ENCODE results near the gene B3GAT2.

The B3GAT2 gene

DNA sequence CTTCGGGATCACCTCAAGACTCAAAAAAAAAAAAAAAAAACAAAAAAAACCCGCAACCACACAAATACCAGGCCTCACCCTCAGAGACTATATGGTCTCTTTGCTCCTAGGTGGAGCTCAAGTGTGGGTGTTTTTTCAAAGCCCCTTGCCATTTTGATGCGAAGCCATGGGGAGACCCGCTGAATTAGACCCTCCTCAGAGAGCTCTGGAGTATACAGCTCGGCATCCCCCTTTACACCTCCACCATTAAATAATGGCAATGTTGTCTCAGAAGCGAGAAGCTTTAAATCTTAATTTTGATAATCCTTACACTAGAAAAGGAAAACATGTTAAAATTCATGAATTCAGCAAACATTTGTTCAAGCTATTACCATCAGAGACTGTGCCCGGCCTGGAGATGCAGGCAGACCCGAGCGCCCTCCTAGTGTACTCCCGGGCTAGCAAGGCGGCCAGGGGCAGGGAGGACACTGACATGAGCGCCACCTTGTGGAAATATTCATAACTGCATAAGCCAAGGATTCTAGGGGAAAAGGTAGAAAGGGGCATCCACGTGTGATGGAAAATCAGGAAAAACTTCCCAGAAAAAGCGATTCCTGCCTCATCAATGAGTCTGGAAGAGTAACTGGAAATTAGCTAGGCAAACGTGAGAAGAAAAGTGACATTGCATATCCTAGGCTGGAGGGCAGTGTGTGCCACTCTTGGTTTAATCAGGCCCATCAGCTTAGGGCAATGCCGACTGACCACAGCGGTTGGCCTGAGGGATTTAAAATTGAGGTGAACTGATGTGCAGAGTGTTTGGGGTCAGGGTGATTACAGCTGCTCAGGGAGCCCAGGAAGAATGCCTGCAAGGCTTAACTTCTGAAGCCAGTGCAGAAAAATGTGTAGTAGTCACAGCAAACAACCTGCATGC is 72.5 kb downstream of the B3GAT2 start:
- ATAC-seq: peak; percentile 94
- TF ChIP-seq RARB (CRISPR knock-in tag; IDR thresholded peaks at IDR 0.05) (no peak), ZFP30 (CRISPR knock-in tag; IDR thresholded peaks at IDR 0.05) (no peak), CSDC2 (CRISPR knock-in tag; IDR thresholded peaks at IDR 0.05) (no peak), ESRRG (CRISPR knock-in tag; IDR thresholded peaks at IDR 0.05) (no peak), ZC3H10 (CRISPR knock-in tag; IDR thresholded peaks at IDR 0.05) (no peak), TCF4 (CRISPR knock-in tag; IDR thresholded peaks at IDR 0.05; ENCODE audit: borderline replicate concordance) (no peak)
- TF ChIP-seq, protein P1, sequence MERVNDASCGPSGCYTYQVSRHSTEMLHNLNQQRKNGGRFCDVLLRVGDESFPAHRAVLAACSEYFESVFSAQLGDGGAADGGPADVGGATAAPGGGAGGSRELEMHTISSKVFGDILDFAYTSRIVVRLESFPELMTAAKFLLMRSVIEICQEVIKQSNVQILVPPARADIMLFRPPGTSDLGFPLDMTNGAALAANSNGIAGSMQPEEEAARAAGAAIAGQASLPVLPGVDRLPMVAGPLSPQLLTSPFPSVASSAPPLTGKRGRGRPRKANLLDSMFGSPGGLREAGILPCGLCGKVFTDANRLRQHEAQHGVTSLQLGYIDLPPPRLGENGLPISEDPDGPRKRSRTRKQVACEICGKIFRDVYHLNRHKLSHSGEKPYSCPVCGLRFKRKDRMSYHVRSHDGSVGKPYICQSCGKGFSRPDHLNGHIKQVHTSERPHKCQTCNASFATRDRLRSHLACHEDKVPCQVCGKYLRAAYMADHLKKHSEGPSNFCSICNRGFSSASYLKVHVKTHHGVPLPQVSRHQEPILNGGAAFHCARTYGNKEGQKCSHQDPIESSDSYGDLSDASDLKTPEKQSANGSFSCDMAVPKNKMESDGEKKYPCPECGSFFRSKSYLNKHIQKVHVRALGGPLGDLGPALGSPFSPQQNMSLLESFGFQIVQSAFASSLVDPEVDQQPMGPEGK (CRISPR knock-in tag; IDR thresholded peaks at IDR 0.05; ENCODE audit: borderline replicate concordance): no peak

DNA sequence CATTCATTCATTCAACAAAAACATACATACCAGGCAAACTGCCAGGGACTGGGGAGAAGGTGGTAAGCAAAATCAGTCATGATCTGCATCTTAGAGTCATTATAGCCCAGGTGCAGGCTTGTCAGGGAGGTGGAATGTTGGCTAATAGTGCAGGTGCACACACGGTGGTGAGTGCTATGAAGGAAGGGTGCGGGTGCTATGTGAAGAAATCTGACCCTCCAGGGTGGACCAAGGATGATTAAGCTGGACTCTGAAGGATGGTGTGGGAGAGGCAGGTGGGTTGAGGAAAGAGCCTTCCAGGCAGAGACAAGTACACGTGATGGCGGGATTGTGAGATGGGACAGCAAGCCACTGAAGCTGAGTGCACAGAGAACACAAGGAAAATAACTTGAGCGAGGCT is 77.4 kb downstream of the B3GAT2 start:
- no peak for ATAC-seq
- no peak for TF ChIP-seq ZNF8 (CRISPR knock-in tag; IDR thresholded peaks at IDR 0.05)
- no peak for TF ChIP-seq ZC3H10 (CRISPR knock-in tag; IDR thresholded peaks at IDR 0.05)
- TF ChIP-seq, protein P1 (CRISPR knock-in tag; IDR thresholded peaks at IDR 0.05; ENCODE audit: borderline replicate concordance): no peak
- no peak for TF ChIP-seq ISL1 (CRISPR knock-in tag; IDR thresholded peaks at IDR 0.05)
- TF ChIP-seq TCF4 (CRISPR knock-in tag; IDR thresholded peaks at IDR 0.05; ENCODE audit: borderline replicate concordance): no peak
- no peak for TF ChIP-seq ESRRG (CRISPR knock-in tag; IDR thresholded peaks at IDR 0.05)

DNA sequence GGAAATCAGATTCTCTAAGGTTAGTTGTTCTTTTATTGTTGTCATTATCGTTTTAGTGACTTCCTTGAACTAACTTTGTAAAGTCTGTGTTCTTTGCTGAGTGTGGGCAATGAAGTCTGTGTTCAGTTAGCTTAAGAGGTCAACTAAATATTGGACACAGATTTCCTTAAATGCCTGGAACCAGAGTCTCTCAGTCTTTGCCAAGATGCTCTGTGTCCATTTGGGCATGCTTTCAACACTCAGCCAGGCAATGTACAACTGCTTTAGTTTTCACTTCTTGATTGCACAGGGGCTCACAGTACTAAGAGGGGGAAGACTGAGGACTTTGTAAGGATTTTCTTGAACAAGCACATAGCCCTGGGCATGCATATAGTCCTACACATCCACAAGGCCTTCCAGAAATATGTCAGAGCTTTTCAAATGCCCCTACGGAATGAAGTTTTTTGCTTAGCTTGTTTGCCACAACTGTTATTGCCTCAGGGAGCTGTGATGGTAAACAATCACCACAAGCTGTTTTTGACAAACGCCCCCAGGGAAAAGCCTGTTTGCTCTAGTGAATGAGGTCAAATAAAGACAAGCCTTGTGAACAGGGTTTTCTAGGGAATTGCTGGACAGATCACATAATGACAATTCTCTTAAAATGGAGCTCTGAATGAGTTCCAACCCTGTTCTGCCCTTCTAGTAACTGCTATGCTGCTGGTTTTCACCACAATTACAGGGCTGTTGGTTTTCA is 82.5 kb downstream of the B3GAT2 start:
- TF ChIP-seq ESRRG (CRISPR knock-in tag; IDR thresholded peaks at IDR 0.05) (no peak), OSR1 (CRISPR knock-in tag; IDR thresholded peaks at IDR 0.05) (no peak), ZNF565 (CRISPR knock-in tag; conservative IDR thresholded peaks at IDR 0.05; ENCODE audit: low read depth) (no peak), ISL1 (CRISPR knock-in tag; IDR thresholded peaks at IDR 0.05) (no peak), SNAI2 (CRISPR knock-in tag; IDR thresholded peaks at IDR 0.05) (no peak), TCF4 (CRISPR knock-in tag; IDR thresholded peaks at IDR 0.05; ENCODE audit: borderline replicate concordance) (no peak), ZNF70 (CRISPR knock-in tag; IDR thresholded peaks at IDR 0.05) (no peak), CSDC2 (CRISPR knock-in tag; IDR thresholded peaks at IDR 0.05) (no peak), ARNTL (CRISPR knock-in tag; IDR thresholded peaks at IDR 0.05; ENCODE audit: borderline replicate concordance, low read depth) (no peak), ZFP3 (CRISPR knock-in tag; IDR thresholded peaks at IDR 0.05) (no peak), ZNF8 (CRISPR knock-in tag; IDR thresholded peaks at IDR 0.05) (no peak)
- TF ChIP-seq, protein P1 (CRISPR knock-in tag; IDR thresholded peaks at IDR 0.05; ENCODE audit: borderline replicate concordance): no peak
- TF ChIP-seq, protein P2, sequence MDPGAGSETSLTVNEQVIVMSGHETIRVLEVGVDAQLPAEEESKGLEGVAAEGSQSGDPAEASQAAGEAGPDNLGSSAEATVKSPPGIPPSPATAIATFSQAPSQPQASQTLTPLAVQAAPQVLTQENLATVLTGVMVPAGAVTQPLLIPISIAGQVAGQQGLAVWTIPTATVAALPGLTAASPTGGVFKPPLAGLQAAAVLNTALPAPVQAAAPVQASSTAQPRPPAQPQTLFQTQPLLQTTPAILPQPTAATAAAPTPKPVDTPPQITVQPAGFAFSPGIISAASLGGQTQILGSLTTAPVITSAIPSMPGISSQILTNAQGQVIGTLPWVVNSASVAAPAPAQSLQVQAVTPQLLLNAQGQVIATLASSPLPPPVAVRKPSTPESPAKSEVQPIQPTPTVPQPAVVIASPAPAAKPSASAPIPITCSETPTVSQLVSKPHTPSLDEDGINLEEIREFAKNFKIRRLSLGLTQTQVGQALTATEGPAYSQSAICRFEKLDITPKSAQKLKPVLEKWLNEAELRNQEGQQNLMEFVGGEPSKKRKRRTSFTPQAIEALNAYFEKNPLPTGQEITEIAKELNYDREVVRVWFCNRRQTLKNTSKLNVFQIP (CRISPR knock-in tag; IDR thresholded peaks at IDR 0.05; ENCODE audit: borderline replicate concordance, low read depth): no peak
- ATAC-seq: no peak

DNA sequence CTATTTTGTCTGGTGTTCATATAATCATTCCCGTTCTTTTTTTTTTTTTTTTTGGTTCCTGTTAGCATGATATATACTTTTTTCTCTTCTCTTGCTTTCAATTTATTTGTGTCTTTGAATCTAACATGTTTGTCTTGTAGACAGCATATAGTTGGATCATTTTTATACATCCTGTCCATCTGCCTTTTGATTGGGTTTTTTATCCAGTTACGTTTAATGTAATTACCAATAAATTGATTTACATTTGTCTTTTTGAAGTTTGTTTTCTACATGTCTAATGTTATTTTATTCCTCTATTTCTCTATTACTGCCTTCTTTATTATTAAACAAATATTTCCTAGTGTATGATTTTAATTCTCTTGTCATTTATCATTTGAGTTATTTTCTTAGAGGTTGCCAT is 84.4 kb downstream of the B3GAT2 start:
- no peak for ATAC-seq
- TF ChIP-seq, protein P2 (CRISPR knock-in tag; IDR thresholded peaks at IDR 0.05; ENCODE audit: borderline replicate concordance, low read depth): no peak
- TF ChIP-seq ZFP30 (CRISPR knock-in tag; IDR thresholded peaks at IDR 0.05) (no peak), GLIS3 (CRISPR knock-in tag; IDR thresholded peaks at IDR 0.05) (no peak), TCF4 (CRISPR knock-in tag; IDR thresholded peaks at IDR 0.05; ENCODE audit: borderline replicate concordance) (no peak), RARB (CRISPR knock-in tag; IDR thresholded peaks at IDR 0.05) (no peak), PPARA (CRISPR knock-in tag; IDR thresholded peaks at IDR 0.05; ENCODE audit: borderline replicate concordance) (no peak), TOX (CRISPR knock-in tag; IDR thresholded peaks at IDR 0.05; ENCODE audit: borderline replicate concordance) (no peak), ZNF70 (CRISPR knock-in tag; IDR thresholded peaks at IDR 0.05) (no peak), ESRRG (CRISPR knock-in tag; IDR thresholded peaks at IDR 0.05) (no peak), ARNTL (CRISPR knock-in tag; IDR thresholded peaks at IDR 0.05; ENCODE audit: borderline replicate concordance, low read depth) (no peak)
- TF ChIP-seq, protein P3, sequence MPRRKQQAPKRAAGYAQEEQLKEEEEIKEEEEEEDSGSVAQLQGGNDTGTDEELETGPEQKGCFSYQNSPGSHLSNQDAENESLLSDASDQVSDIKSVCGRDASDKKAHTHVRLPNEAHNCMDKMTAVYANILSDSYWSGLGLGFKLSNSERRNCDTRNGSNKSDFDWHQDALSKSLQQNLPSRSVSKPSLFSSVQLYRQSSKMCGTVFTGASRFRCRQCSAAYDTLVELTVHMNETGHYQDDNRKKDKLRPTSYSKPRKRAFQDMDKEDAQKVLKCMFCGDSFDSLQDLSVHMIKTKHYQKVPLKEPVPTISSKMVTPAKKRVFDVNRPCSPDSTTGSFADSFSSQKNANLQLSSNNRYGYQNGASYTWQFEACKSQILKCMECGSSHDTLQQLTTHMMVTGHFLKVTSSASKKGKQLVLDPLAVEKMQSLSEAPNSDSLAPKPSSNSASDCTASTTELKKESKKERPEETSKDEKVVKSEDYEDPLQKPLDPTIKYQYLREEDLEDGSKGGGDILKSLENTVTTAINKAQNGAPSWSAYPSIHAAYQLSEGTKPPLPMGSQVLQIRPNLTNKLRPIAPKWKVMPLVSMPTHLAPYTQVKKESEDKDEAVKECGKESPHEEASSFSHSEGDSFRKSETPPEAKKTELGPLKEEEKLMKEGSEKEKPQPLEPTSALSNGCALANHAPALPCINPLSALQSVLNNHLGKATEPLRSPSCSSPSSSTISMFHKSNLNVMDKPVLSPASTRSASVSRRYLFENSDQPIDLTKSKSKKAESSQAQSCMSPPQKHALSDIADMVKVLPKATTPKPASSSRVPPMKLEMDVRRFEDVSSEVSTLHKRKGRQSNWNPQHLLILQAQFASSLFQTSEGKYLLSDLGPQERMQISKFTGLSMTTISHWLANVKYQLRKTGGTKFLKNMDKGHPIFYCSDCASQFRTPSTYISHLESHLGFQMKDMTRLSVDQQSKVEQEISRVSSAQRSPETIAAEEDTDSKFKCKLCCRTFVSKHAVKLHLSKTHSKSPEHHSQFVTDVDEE (CRISPR knock-in tag; IDR thresholded peaks at IDR 0.05): no peak
